HFFc6 (cell line): ENCODE results near the gene DPM2. TPM values are rescaled to one million over a fixed set of nuclear protein-coding genes. Genes with fewer than 3 reads are reported as not detected.

ENCODE experiments used
- DNase-seq: peaks from one replicate; pipeline ENCODE4 v3.0.0-alpha.2; 2018
- H3K27ac Mint-ChIP-seq: 2 replicates; pipeline ENCODE4 v1.8.0; 2020; ENCODE audit warnings: mild to moderate bottlenecking, mixed read lengths
- H3K27me3 Mint-ChIP-seq: 2 replicates; pipeline ENCODE4 v1.8.0; 2021; ENCODE audit warnings: mild to moderate bottlenecking, moderate library complexity, mixed read lengths; ENCODE audit not compliant: insufficient read depth
- H3K36me3 Mint-ChIP-seq: 2 replicates; pipeline ENCODE4 v1.8.0; 2021; ENCODE audit warnings: low read depth, mixed read lengths
- H3K4me1 Mint-ChIP-seq: 2 replicates; pipeline ENCODE4 v1.8.0; 2020; ENCODE audit warnings: low read depth, mixed read lengths
- H3K4me3 Mint-ChIP-seq: 2 replicates; pipeline ENCODE4 v1.8.0; 2020; ENCODE audit warnings: mild to moderate bottlenecking, moderate library complexity, mixed read lengths
- H3K9me3 Mint-ChIP-seq: 2 replicates; pipeline ENCODE4 v1.8.0; 2020; ENCODE audit warnings: mild to moderate bottlenecking, mixed read lengths
- total RNA-seq, 6 experiments: library from RNA; stranded (reverse); fragmentation: NEBNext Ultra II Directional; extraction: Animal tissue kit (Norgen Biotek cat#: 25700); gene quantifications; 2 replicates in 1 of 6; 3 replicates in 5 of 6; pipeline ENCODE4 v1.2.3, GENCODE V29; 2021
- TF ChIP-seq, protein P1 (sequence below): fragments of 200-600 bp; sonication (generic); IDR thresholded peaks from 2 replicates; pipeline ENCODE4 v1.5.0; 2021; ENCODE audit warnings: antibody characterized with exemption, mild to moderate bottlenecking

DPM2 gene
- total RNA-seq, 6 experiments from 2014 or later: 42.5 to 49.6 (median 47.1) TPM

DNA sequence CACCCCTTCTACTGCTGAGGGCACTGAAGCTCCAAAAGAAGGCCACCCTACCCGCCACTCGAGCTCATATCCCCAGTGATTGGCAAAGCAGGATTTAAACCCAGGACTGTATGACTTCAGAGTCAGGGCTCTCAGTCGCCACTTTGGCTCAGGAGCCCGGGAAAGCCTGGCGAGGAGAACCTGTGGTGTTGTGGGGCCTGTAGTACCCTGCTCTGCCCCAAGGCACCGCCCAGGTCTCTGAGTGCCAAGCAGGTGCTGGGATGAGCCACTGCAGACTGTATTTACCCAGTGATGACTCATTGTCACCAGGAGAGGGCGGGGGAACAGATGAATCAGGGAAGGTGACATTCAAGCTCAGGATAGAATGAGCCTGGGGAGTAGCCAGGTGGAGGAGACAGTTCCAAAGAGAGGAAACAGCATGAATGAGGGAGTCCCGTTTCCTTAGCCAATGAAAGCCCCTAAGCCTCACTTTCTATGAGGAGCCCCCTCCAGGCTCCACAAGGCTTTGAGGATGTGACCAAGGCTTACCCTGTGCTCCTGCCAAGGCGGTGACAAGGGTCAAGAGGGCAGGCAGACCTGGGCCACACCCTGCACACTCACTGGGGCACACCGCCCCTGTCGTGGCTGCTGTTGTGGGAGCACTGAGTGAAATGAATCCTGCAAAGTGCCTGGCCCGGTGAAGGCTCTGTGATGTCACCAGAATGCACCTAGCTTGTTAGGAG is 17.8 kb upstream of the DPM2 start:
- TF ChIP-seq, protein P1, sequence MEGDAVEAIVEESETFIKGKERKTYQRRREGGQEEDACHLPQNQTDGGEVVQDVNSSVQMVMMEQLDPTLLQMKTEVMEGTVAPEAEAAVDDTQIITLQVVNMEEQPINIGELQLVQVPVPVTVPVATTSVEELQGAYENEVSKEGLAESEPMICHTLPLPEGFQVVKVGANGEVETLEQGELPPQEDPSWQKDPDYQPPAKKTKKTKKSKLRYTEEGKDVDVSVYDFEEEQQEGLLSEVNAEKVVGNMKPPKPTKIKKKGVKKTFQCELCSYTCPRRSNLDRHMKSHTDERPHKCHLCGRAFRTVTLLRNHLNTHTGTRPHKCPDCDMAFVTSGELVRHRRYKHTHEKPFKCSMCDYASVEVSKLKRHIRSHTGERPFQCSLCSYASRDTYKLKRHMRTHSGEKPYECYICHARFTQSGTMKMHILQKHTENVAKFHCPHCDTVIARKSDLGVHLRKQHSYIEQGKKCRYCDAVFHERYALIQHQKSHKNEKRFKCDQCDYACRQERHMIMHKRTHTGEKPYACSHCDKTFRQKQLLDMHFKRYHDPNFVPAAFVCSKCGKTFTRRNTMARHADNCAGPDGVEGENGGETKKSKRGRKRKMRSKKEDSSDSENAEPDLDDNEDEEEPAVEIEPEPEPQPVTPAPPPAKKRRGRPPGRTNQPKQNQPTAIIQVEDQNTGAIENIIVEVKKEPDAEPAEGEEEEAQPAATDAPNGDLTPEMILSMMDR: peak; percentile 52
- no peak overlapping the region for H3K4me3 Mint-ChIP-seq
- H3K4me1 Mint-ChIP-seq: peaks cover 13% of the 10 kb centered on the region
- H3K27ac Mint-ChIP-seq: no peak overlapping the region
- no peaks in the 10 kb centered on the region; the same call in 1 of the 2 replicates for H3K27me3 Mint-ChIP-seq
- no peaks in the 10 kb centered on the region for H3K9me3 Mint-ChIP-seq
- DNase-seq: no peak
- H3K36me3 Mint-ChIP-seq: peaks cover 8% of the 10 kb centered on the region

DNA sequence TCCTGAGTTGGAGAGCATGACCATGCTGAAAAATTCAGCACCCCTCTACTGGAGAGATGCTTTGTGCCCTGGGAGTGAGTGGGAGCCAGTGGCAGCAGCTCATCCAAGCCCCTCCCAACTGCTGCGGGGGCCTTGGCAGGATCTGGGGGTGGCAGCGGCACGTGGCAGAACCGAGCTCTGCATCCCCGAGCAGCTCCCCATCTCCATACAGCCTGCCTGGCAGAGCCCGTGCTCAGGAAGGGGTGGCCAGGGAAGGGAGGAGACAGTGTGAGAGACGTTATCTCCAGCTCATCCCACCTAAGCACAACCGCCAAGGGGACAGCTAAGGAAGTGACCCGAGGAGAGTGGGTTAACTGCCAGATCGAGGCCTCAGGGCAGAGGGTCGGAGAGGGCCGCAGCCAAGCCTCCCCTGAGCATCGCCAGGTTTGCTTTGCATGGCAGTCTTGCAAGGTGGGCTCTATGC is 17.2 kb upstream of the DPM2 start:
- no peak overlapping the region for H3K27ac Mint-ChIP-seq

DNA sequence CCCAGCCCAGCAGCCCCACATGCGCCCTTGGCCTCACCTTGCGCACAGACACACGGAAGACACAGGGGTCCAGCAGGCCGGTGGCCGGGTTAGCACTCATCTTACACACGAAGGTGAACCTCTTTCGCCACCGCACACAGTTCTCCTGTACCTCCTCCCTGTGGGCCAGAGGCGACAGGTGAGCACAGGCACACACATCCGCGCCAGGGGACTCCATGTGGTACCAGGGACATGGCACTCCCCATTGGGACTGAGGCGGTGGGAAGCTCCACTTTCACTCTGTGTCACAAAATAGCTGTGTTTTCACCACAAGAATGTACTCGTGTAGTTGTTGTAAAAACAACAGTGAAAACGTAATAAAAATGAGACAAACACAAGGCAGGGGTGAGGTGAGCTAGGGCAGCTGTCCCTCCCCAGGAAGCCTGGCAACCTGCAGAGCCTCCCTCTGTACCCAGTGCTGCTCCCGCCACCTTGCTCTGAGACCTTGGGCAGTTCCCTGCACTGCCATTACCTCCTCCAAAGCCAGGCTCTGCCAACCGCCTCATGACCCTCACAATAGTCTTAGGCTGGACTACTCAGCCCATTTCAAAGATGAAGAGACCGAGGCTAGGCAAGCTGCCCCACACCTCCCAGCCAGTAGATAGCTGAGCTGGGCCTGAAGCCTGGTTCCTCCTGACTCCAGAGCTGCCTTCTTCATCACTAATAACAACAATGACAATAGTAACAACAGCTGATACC is 16.3 kb upstream of the DPM2 start:
- Mint-ChIP-seq H3K27me3 (no peaks in the 10 kb centered on the region; the same call in 1 of the 2 replicates), H3K9me3 (no peaks in the 10 kb centered on the region), H3K4me1 (peaks cover 13% of the 10 kb centered on the region), H3K27ac (no peak overlapping the region), H3K4me3 (no peak overlapping the region), H3K36me3 (peaks cover 5% of the 10 kb centered on the region)
- TF ChIP-seq, protein P1: no peak
- no peak for DNase-seq

More for the DNA sequence above, 17.2 kb upstream of the DPM2 start:
- no peaks in the 10 kb centered on the region for H3K9me3 Mint-ChIP-seq
- no peak overlapping the region for H3K4me3 Mint-ChIP-seq
- DNase-seq: no peak
- no peaks in the 10 kb centered on the region; the same call in 1 of the 2 replicates for H3K27me3 Mint-ChIP-seq
- H3K36me3 Mint-ChIP-seq: peaks cover 8% of the 10 kb centered on the region
- peaks cover 13% of the 10 kb centered on the region for H3K4me1 Mint-ChIP-seq
- TF ChIP-seq, protein P1: no peak

DNA sequence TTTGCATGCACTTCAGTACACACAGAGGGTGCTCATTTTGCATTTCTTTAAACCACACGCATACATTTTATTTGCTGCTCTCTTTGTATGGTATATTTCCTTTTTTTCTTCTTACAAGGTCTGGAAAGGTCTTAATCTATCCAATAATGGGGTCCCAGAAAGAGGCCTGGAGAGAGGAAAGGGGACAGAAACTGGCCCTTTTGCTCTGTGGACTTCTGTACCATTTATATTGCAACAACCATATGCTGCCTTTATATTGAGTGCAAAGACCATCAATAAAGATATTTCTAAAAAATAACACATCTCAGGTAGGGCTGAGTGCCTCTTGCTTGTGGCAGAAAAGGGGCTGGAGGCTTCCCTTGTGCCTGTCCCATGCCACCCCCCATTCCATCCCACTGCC is 15.5 kb upstream of the DPM2 start:
- no peaks in the 10 kb centered on the region for H3K36me3 Mint-ChIP-seq
- TF ChIP-seq, protein P1: no peak
- H3K4me1 Mint-ChIP-seq: peaks cover 13% of the 10 kb centered on the region
- DNase-seq: no peak
- no peaks in the 10 kb centered on the region; the same call in 1 of the 2 replicates for H3K27me3 Mint-ChIP-seq
- no peak overlapping the region for H3K4me3 Mint-ChIP-seq
- H3K9me3 Mint-ChIP-seq: no peaks in the 10 kb centered on the region
- H3K27ac Mint-ChIP-seq: no peak overlapping the region

DNA sequence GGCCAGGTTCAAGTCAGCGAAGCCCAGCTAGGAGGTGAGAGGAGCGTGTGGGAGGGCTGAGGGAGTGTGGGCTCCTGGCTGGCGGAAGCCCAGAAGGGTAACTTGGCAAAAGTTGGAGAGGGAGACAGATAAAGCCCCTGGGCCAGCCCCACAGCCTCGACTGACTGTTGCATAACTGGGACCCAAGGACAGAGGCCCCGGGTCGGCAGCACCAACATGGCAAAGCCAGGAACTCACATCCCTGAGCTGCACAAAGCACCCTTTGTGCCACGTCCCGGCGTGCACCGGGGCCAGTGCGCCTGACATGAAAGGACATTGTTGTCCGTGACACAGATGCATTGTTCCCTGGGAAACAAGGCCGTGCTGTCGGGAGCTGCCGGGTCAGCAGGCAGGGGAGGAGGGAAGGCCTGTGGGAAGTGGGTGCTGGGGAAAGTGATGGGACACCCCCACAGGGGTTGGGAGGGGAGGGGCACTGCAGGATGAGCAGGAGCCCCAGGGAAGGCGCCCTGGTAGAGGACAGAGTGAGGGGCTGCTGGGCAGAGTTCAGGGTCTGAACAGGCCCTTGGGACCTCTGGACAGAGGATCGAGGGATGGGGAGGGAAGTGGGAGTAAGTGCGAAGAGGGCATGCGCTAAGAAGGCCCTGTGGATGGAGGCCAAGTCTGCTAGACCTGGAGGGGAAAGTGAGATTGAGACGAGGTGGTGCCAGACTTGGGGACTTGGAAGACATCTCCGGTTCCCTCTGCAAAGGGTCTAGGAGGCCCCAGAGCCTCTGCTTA is 13.0 kb upstream of the DPM2 start:
- Mint-ChIP-seq H3K4me3 (no peak overlapping the region), H3K27me3 (no peaks in the 10 kb centered on the region; the same call in 1 of the 2 replicates), H3K4me1 (peaks cover 11% of the 10 kb centered on the region), H3K27ac (no peak overlapping the region), H3K36me3 (no peaks in the 10 kb centered on the region), H3K9me3 (no peaks in the 10 kb centered on the region)
- no peak for DNase-seq
- TF ChIP-seq, protein P1: no peak
